KG1 (cell line): Measurements from ENCODE around the gene FBXW5.

ENCODE experiments used
- DNase-seq: peaks from one replicate; lab custom pipeline; 2025; lab: John Stamatoyannopoulos, UW

Gene FBXW5

GRCh38 chr9:136949239-136949816, 4.8 kb upstream of the FBXW5 start:
- no peak for DNase-seq

DNA sequence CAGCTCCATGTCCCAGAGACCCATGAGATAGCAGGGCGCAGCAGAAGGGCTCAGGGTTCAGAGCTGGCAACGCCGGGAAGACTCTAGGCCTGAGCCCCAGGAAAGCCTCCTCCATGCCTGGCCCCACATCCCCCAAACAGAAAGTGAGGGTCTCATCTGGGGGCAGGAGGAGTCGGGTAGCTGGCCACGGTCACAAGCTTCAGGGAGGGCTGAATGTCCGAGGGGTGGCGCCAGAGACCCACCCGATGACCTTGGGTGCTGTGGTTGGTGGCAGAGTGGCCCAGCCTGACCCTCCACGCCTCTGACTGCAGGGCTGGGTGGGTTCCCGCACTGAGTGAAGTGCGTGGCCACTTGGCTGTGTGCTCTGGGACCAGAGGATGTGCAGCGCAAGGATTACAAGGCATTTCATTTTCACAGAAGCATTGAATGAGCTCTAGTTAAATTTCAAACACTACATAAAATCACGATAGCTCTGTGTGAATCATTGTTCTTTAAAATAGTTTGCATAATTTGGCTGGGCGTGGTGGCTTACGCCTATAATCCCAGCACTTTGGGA, 3.5 kb upstream of the FBXW5 start:
- no peak for DNase-seq

- DNase-seq = no peak
Measured at GRCh38 chr9:136947028-136947891, 2.7 kb upstream of the FBXW5 start.

- DNase-seq = no peak
Measured at GRCh38 chr9:136946228-136947027, 1.9 kb upstream of the FBXW5 start.

GRCh38 chr9:136945333-136946227, 1.0 kb upstream of the FBXW5 start:
- no peak for DNase-seq

- no peak for DNase-seq
Measured at GRCh38 chr9:136944212-136944518, 373 bp downstream of the FBXW5 start.

DNA sequence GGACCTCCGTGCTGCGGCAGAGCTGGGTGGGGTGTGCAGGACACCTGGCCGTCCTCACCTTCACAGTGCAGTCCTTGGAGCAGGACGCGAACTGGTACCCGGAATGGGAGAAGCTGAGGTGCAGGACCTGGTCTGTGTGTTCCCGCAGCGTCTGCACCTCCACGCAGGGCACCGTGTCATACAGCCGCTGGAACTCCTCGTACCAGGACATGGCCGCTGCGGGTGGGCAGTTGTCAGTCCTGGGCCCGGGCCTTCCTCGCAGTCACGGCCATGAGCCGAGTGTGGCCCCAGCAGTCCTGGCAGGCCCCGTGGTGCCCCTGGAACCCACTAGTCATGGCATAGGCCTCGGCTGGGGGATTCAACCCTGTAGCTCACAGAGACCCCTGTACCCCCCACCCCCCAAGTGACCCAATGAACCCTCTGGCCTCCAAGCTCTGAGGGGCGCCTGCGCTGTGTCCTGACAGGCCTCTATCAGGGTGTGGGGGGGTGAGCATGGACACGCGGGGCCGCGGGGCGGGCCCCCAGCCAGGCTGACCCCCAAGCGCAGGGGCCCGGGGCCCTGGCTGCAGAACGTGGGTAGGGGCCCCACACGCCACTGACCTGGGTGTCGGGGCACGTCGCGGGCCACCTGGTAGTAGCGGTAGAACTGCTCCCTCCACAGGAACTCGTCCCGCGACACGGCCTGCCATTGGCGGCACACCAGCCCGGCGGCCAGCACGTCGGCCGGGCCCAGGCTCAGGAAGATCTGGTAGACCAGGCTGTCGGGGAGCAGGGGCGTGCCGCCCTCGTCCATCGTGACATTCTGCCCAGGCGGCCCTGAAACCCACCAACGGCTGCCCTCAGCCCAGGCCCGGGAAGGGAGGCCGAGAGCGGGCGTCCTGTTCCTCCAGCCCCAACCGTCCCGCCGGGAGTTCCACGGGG, 987 bp downstream of the FBXW5 start:
- no peak for DNase-seq

- no peak for DNase-seq
Measured at GRCh38 chr9:136942881-136943230, 1.7 kb downstream of the FBXW5 start.

GRCh38 chr9:136942112-136942880, 2.2 kb downstream of the FBXW5 start:
- DNase-seq = no peak

DNA sequence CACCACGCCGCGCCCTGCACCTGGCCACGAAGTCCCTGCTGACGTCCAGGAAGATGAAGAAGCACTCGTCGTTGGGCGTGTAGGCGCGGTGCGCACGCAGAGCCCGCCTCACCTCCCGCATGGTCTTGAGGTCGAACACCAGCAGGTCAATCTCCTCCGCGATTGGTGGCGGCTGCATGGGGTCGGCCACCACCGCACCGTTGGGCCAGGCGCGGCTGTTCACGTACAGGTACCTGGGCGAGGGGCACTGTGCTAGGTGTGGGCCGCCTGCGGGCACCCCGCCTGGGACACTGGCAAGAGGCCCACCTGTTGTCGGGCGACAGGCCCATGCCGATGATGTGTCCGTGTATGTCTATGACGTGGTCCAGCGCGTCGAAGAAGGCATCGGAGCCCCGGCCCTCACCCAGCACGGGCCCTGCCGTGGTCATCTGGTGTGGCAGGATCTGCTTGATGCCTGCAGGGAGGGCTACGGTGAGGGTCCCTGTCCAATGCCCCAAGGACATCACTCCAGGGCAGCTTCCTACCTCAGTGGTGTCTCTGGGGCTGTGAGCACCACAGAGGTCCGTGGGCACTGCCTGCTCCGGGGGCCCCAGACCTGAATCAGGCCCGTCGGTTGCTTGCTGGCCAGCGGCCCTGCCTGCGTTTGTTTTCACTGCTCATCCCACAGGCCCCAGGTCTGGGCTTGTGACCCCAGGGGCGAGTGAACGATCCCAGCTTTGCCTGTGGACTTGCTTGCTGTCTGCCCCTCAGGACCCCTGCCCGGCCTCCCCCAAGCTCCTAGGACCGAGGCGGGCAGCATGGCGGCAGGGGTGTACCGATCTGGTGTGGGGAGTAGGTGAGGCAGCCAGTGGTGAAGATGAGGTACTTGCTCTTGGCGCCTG, 3.1 kb downstream of the FBXW5 start:
- no peak for DNase-seq

GRCh38 chr9:136940526-136941230, 3.9 kb downstream of the FBXW5 start:
- DNase-seq = no peak

DNA sequence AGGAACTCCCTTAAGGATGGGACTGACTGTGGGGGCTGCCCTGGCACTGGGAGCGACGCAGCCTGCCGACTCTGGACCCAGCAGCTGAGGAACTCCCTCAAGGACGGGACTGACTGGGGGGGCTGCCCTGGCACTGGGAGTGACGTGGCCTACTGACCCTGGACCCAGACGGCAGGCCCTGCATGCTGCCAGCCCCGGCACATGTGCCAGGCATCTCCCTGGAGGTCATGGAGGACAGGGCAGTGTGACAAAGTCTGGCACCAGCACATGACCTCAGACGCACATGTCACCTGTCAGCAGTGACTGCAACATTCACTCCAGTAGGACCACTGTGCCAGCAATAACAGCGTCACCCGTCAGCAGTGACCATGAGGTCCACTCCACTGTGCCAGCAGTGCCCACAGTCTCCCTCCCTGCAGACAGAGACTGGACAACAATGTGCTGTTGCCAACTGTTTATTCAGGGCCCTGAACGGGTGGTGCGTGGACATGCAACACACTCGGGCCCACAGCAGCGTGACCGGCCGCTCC, 4.5 kb downstream of the FBXW5 start:
- no peak for DNase-seq

- DNase-seq = no peak
Measured at GRCh38 chr9:136939431-136939995, 5.0 kb downstream of the FBXW5 start.

- DNase-seq = no peak
Measured at GRCh38 chr9:136937186-136938001, 7.1 kb downstream of the FBXW5 start.

- no peak for DNase-seq
Measured at GRCh38 chr9:136936645-136937170, 7.8 kb downstream of the FBXW5 start.

GRCh38 chr9:136935651-136936050, 8.9 kb downstream of the FBXW5 start:
- no peak for DNase-seq
